Cardiac muscle cell (in vitro differentiated cells and primary cell): ENCODE data around the gene DIO1. TPM values are rescaled to one million over a fixed set of nuclear protein-coding genes. Genes with fewer than 3 reads are reported as not detected.
"Not testable (repeated sequence)": the region's sequence is repeated elsewhere in the genome, so short reads cannot be mapped to it uniquely, and the experiment has no call there.

Source experiments
- DNase-seq, 2 donors: peaks; one replicate each; pipeline versions ENCODE4 v3.0.0 to v3.0.0-alpha.2; 2010 to 2017; ENCODE audit warnings: low read depth in 1 of 2, low spot score in 1 of 2
- H3K27ac ChIP-seq: fragments of 200-600 bp; sonication (generic); 2 replicates; pipeline ENCODE4 v1.5.1; 2016
- H3K27me3 ChIP-seq: fragments of 200-600 bp; sonication (generic); 2 replicates; pipeline ENCODE4 v1.6.0; 2016; ENCODE audit warnings: control low read depth
- H3K36me3 ChIP-seq: fragments of 200-600 bp; sonication (generic); 2 replicates; pipeline ENCODE4 v1.5.1; 2016; ENCODE audit warnings: control low read depth
- H3K4me1 ChIP-seq: fragments of 200-600 bp; sonication (generic); 2 replicates; pipeline ENCODE4 v1.8.1; 2017; ENCODE audit warnings: low read depth, mild to moderate bottlenecking, mixed run types
- H3K4me3 ChIP-seq: fragments of 200-600 bp; sonication (generic); 2 replicates; pipeline ENCODE4 v1.5.1; 2016; ENCODE audit warnings: mild to moderate bottlenecking
- H3K9me3 ChIP-seq: fragments of 200-600 bp; sonication (generic); 2 replicates; pipeline ENCODE4 v1.5.1; 2017; ENCODE audit warnings: low read depth, mild to moderate bottlenecking, control low read depth
- polyA plus RNA-seq: library from polyadenylated mRNA; unstranded; fragments of >200 nt; fragmentation: Nextera tagmentation; extraction: Ambion mirVana; gene quantifications from 2 replicates; pipeline ENCODE4 v1.2.1, GENCODE V29; 2016
- total RNA-seq: library from RNA; depleted of rRNA; stranded (reverse); fragments of >200 nt; gene quantifications from 2 replicates; pipeline ENCODE4 v1.2.3, GENCODE V29; 2016
- TF ChIP-seq, protein P1 (sequence below): IDR thresholded peaks from 2 replicates; pipeline ENCODE4 v1.5.1; 2012; ENCODE audit warnings: low read depth, mild to moderate bottlenecking, low read length

Gene DIO1
- total and polyA plus RNA-seq, 2 experiments from 2014 or later: not detected

DNA sequence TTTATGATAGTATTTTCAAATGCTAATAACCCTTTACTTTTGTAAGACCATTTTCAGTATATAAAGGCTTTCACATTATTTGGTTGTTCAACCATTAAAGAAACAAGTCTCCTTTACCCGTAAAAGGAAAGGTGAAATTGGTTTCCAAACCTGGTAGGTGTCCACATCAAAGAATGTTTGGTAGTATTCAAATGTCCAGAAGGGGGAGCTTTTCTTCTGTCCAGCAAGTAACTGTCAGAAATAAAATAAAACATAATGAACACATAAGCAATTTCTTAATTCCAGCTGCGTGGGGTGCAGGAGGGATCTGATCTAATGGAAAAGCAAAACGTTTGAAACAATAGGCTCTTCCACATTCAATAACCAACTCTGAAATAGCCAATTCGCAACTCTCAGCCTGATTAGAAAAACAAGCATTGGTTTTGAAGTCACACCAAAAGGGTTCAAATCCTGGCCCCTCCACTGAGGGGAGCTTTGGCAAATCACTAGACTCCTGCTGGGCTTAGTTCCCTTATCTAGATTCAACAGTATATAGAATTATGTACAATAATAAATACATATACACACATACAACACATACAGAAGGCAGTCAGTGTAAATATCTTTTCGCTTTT lies 15.4 kb upstream of the DIO1 start:
- Histone ChIP-seq H3K27ac (no peak overlapping the region), H3K36me3 (peaks cover 14% of the 10 kb centered on the region), H3K9me3 (no peaks in the 10 kb centered on the region), H3K27me3 (no peaks in the 10 kb centered on the region), H3K4me1 (no peaks in the 10 kb centered on the region), H3K4me3 (no peak overlapping the region)
- TF ChIP-seq, protein P1, sequence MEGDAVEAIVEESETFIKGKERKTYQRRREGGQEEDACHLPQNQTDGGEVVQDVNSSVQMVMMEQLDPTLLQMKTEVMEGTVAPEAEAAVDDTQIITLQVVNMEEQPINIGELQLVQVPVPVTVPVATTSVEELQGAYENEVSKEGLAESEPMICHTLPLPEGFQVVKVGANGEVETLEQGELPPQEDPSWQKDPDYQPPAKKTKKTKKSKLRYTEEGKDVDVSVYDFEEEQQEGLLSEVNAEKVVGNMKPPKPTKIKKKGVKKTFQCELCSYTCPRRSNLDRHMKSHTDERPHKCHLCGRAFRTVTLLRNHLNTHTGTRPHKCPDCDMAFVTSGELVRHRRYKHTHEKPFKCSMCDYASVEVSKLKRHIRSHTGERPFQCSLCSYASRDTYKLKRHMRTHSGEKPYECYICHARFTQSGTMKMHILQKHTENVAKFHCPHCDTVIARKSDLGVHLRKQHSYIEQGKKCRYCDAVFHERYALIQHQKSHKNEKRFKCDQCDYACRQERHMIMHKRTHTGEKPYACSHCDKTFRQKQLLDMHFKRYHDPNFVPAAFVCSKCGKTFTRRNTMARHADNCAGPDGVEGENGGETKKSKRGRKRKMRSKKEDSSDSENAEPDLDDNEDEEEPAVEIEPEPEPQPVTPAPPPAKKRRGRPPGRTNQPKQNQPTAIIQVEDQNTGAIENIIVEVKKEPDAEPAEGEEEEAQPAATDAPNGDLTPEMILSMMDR: peak; percentile 65
- DNase-seq: peak; percentile 60 to 72

DNA sequence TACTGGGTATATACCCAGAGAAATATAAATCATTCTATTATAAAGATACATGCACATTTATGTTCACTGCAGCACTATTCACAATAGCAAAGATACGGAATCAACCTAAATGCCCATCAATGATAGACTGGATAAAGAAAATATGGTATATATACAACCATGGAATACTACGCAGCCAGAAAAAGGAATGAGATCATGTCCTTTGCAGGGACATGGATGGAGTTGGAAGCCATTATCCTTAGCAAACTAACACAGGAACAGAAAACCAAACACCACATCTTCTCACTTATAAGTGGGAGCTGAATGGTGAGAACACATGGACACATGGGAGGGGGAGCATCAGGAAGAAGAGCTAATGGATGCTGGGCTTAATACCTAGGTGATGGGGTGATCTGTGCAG lies 12.1 kb upstream of the DIO1 start:
- not testable (repeated sequence) for H3K9me3 ChIP-seq, H3K4me3 ChIP-seq, H3K27ac ChIP-seq, DNase-seq, H3K4me1 ChIP-seq, H3K27me3 ChIP-seq
- peaks cover 14% of the 10 kb centered on the region for H3K36me3 ChIP-seq

DNA sequence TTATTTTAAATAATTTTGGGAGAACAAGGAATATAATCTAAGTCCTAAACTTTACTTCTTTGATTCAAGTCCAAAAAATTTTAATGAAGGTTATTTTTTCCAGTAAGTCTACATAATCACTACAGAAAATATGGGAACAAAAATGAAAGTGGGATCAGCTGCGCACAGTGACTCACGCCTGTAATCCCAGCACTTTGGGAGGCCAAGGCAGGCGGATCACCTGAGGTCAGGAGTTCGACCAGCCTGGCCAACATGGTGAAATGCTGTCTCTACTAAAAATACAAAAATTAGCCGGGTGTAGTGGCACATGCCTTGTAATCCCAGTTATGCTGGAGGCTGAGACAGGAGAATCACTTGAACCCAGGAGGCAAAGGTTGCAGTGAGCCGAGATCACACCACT lies 10.4 kb upstream of the DIO1 start:
- H3K27ac ChIP-seq, DNase-seq, H3K4me1 ChIP-seq, H3K9me3 ChIP-seq, H3K27me3 ChIP-seq, H3K36me3 ChIP-seq, H3K4me3 ChIP-seq: not testable (repeated sequence)

DNA sequence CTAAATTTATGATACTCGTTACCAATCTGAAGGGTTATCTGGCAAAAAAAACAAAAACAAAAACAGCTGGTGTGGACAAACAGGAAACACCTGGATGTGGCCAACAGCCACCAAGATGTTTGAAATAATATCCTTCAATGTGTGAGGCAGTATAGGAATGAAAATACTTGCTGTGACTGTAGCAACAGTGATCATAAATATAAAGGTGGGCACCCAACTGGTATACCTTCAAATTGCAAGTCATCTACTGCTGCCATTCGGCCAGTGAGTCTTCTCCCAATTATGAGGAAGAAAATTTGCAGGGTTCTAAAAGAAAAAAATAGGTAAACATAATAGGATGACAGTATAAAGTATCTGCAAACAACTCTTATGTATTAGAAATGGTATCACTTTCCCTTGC lies 5.3 kb upstream of the DIO1 start:
- H3K9me3 ChIP-seq: no peaks in the 10 kb centered on the region
- H3K27ac ChIP-seq: no peak overlapping the region
- H3K4me3 ChIP-seq: peak overlapping the region; percentile 75
- no peaks in the 10 kb centered on the region for H3K36me3 ChIP-seq
- peaks cover 4% of the 10 kb centered on the region for H3K4me1 ChIP-seq
- TF ChIP-seq, protein P1: no peak
- H3K27me3 ChIP-seq: no peaks in the 10 kb centered on the region
- DNase-seq: no peak

DNA sequence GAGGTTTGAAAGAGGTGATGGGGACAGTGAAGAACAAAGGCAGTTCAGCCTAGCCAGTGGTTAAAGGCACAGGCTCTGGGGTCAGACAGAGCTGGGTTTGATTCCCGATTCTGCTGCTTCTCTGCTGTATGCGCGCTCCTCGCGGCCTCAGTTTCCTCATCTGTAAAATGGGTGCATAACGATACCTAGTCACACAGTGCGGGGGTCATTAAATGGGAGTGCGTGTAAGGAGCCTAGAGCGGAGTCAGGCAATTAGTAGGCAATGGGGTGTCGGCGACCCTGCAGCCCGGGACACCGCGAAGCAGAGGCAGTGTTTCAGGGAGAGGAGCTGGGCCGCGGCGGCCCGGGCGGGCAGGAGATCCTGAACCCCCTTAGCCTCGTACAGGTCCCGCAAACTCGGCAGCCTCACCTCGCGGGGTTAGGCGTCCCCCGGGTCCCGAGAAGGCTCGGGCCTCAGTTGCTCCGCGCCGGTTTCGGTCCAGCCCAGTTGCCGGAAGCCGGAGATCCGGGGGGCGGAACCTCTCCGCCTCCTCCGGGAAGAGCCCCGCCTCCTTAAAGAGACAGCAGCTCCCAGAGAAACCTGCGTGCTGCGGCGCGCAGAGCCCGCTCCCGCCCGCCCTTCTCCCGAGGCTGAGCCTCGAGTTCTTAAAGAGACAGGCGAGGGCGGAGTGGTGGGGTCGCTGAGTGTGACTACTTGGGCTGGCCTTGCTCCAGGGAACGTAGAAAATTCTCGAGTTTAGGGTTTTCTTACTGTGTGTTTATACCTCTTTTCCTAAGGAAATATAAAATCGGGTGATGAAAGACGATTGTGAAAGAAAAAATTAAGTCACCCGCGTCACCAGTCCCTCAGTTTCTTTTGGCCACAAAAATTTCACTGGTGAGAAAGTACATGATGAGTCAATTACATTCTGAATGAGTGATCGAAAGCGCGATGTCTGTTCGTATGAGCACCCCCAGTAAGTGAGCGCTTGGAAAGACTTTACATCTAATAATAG lies 4.4 kb upstream of the DIO1 start, which contains the start of gene YIPF1:
YIPF1 (minus strand) TSS at position 494 of the 995 bp plus-strand sequence. CDS start 860 bp downstream, outside the sequence.
- Histone ChIP-seq H3K4me3 (peak within 1 kb of the TSS; percentile 75), H3K36me3 (no peaks in the 10 kb centered on the region), H3K27ac (no peak within 1 kb of the TSS), H3K9me3 (no peaks in the 10 kb centered on the region), H3K4me1 (peaks cover 4% of the 10 kb centered on the region), H3K27me3 (no peaks in the 10 kb centered on the region)
- peak; percentile 90 for DNase-seq
- TF ChIP-seq, protein P1: no peak

DNA sequence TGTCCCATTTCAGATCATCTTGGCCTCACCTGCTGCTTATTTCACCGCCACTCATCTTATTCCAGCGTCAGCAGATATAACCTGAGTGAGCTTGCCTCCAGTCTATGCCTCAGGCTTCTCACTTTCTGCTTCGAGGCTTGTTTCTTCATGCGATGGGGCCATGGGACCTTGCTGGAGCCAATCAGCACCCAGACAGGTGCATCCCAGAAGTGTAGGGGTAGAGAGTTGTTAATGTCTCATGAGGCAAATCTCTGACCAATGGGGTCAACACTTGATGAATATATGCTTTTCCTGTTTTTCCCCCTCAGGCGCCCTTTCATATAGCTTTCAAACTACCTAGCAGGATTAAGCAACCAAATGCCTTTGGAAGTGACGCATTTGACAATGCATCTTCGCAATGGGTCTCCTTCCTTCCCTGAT lies 3.5 kb upstream of the DIO1 start:
- Histone ChIP-seq H3K9me3 (no peaks in the 10 kb centered on the region), H3K27ac (no peak overlapping the region), H3K27me3 (no peaks in the 10 kb centered on the region), H3K4me3 (no peak overlapping the region), H3K36me3 (no peaks in the 10 kb centered on the region), H3K4me1 (peaks cover 4% of the 10 kb centered on the region)
- DNase-seq: no peak
- TF ChIP-seq, protein P1: no peak
